WTC11 (cell line): ENCODE data around the gene DPP4. TPM values are rescaled to one million over a fixed set of nuclear protein-coding genes. Genes with fewer than 3 reads are reported as not detected.

Experiments used
- ATAC-seq: fragments of 200-7000 bp; cut with Tn5 transposase; 2 replicates; pipeline ENCODE4 v1.10.0; 2021; ENCODE audit warnings: mild to moderate bottlenecking, moderate library complexity
- CTCF ChIA-PET: fragments of 300-600 bp; sonication (Branson Sonifier 250); formaldehyde crosslinking; loops from one replicate; lab custom pipeline; 2021; ENCODE audit warnings: antibody characterized with exemption; lab: Charles Lee
- POLR2A ChIA-PET: fragments of 350-600 bp; sonication (Branson Sonifier 250); formaldehyde crosslinking; loops from one replicate; lab custom pipeline; 2021; ENCODE audit warnings: antibody characterized with exemption; lab: Charles Lee
- DNase-seq: peaks from one replicate; pipeline ENCODE4 v3.0.0; 2021; ENCODE audit warnings: low spot score
- H3K27ac Mint-ChIP-seq: 2 replicates; pipeline ENCODE4 v1.8.0; 2021; ENCODE audit warnings: mixed read lengths
- H3K27me3 Mint-ChIP-seq: 2 replicates; pipeline ENCODE4 v1.8.0; 2021; ENCODE audit warnings: low read depth, mild to moderate bottlenecking, moderate library complexity, mixed read lengths
- H3K36me3 Mint-ChIP-seq: 2 replicates; pipeline ENCODE4 v1.8.0; 2021; ENCODE audit warnings: mixed read lengths
- H3K4me1 Mint-ChIP-seq: 2 replicates; pipeline ENCODE4 v1.8.0; 2022; ENCODE audit warnings: mixed read lengths
- H3K4me3 Mint-ChIP-seq: 2 replicates; pipeline ENCODE4 v1.8.0; 2021; ENCODE audit warnings: mild to moderate bottlenecking, moderate library complexity, mixed read lengths
- H3K9me3 Mint-ChIP-seq: 2 replicates; pipeline ENCODE4 v1.8.0; 2021; ENCODE audit warnings: mixed read lengths
- ESRRA ChIP-seq: sonication (generic); formaldehyde crosslinking; IDR thresholded peaks from 2 replicates; pipeline ENCODE4 v1.8.1; 2022; ENCODE audit warnings: mild to moderate bottlenecking, missing genetic modification reagents, borderline replicate concordance
- FOXK1 ChIP-seq: sonication (generic); formaldehyde crosslinking; IDR thresholded peaks from 2 replicates; pipeline ENCODE4 v1.8.0; 2022; ENCODE audit warnings: mild to moderate bottlenecking, moderate library complexity, missing genetic modification reagents
- FOXP1 ChIP-seq: sonication (generic); formaldehyde crosslinking; IDR thresholded peaks from 2 replicates; pipeline ENCODE4 v1.8.0; 2022; ENCODE audit warnings: missing genetic modification reagents, mild to moderate bottlenecking, moderate library complexity, borderline replicate concordance
- KAT7 ChIP-seq: sonication (generic); formaldehyde crosslinking; IDR thresholded peaks from 2 replicates; pipeline ENCODE4 v1.8.1; 2023; ENCODE audit warnings: missing genetic modification reagents, mild to moderate bottlenecking, borderline replicate concordance
- MXD4 ChIP-seq: fragments of 250-450 bp; sonication (Bioruptor Pico); IDR thresholded peaks from 2 replicates; pipeline ENCODE4 v1.8.0; 2021; ENCODE audit warnings: mild to moderate bottlenecking, moderate library complexity, borderline replicate concordance
- MYBL2 ChIP-seq: sonication (generic); formaldehyde crosslinking; IDR thresholded peaks from 2 replicates; pipeline ENCODE4 v1.8.1; 2023; ENCODE audit warnings: mild to moderate bottlenecking, moderate library complexity, missing genetic modification reagents
- NR1H2 ChIP-seq: sonication (generic); formaldehyde crosslinking; IDR thresholded peaks from 2 replicates; pipeline ENCODE4 v1.9.0; 2021; ENCODE audit warnings: mild to moderate bottlenecking, moderate library complexity, missing genetic modification reagents
- RORB ChIP-seq: fragments of 250-450 bp; sonication (Bioruptor Pico); IDR thresholded peaks from 2 replicates; pipeline ENCODE4 v1.9.0; 2021; ENCODE audit warnings: mild to moderate bottlenecking
- TEAD1 ChIP-seq: sonication (generic); formaldehyde crosslinking; IDR thresholded peaks from 2 replicates; pipeline ENCODE4 v1.8.0; 2022; ENCODE audit warnings: mild to moderate bottlenecking, missing genetic modification reagents
- TP53 ChIP-seq: sonication (generic); formaldehyde crosslinking; IDR thresholded peaks from 2 replicates; pipeline ENCODE4 v1.8.1; 2023; ENCODE audit warnings: mild to moderate bottlenecking, missing genetic modification reagents
- ZNF671 ChIP-seq: fragments of 250-450 bp; sonication (Bioruptor Pico); IDR thresholded peaks from 2 replicates; pipeline ENCODE4 v1.8.0; 2021; ENCODE audit warnings: mild to moderate bottlenecking
- total RNA-seq: library from RNA; stranded (reverse); gene quantifications from 3 replicates; pipeline ENCODE4 v1.2.3, GENCODE V29; 2021
- TF ChIP-seq, protein P1 (sequence below): sonication (generic); formaldehyde crosslinking; IDR thresholded peaks from 2 replicates; pipeline ENCODE4 v1.8.1; 2022; ENCODE audit warnings: mild to moderate bottlenecking, moderate library complexity, missing genetic modification reagents
- TF ChIP-seq, protein P2 (sequence below): fragments of 250-450 bp; sonication (Bioruptor Pico); IDR thresholded peaks from 2 replicates; pipeline ENCODE4 v2.1.2; 2022; ENCODE audit warnings: mild to moderate bottlenecking, moderate library complexity
- TF ChIP-seq, protein P3 (sequence below): sonication (generic); formaldehyde crosslinking; IDR thresholded peaks from 2 replicates; pipeline ENCODE4 v1.8.0; 2023; ENCODE audit warnings: missing genetic modification reagents, mild to moderate bottlenecking, borderline replicate concordance
- TF ChIP-seq, protein P4 (sequence below): sonication (generic); formaldehyde crosslinking; IDR thresholded peaks from 2 replicates; pipeline ENCODE4 v1.8.0; 2022; ENCODE audit warnings: mild to moderate bottlenecking, missing genetic modification reagents
- TF ChIP-seq, protein P5 (sequence below): sonication (generic); formaldehyde crosslinking; IDR thresholded peaks from 2 replicates; pipeline ENCODE4 v1.8.1; 2022; ENCODE audit warnings: low read depth, missing genetic modification reagents, borderline replicate concordance
- TF ChIP-seq, protein P6 (sequence below): sonication (generic); formaldehyde crosslinking; IDR thresholded peaks from 2 replicates; pipeline ENCODE4 v1.8.1; 2022; ENCODE audit warnings: low read depth, mild to moderate bottlenecking, moderate library complexity, missing genetic modification reagents, borderline replicate concordance
- TF ChIP-seq, protein P7 (sequence below): fragments of 250-450 bp; sonication (Bioruptor Pico); IDR thresholded peaks from 2 replicates; pipeline ENCODE4 v1.9.0; 2021; ENCODE audit warnings: mild to moderate bottlenecking, borderline replicate concordance
- TF ChIP-seq, protein P8 (sequence below): fragments of 250-450 bp; sonication (Bioruptor Pico); IDR thresholded peaks from 2 replicates; pipeline ENCODE4 v1.9.0; 2021; ENCODE audit warnings: mild to moderate bottlenecking

Gene DPP4
- total RNA-seq, 1 experiment from 2014 or later = 3.6 TPM

DNA sequence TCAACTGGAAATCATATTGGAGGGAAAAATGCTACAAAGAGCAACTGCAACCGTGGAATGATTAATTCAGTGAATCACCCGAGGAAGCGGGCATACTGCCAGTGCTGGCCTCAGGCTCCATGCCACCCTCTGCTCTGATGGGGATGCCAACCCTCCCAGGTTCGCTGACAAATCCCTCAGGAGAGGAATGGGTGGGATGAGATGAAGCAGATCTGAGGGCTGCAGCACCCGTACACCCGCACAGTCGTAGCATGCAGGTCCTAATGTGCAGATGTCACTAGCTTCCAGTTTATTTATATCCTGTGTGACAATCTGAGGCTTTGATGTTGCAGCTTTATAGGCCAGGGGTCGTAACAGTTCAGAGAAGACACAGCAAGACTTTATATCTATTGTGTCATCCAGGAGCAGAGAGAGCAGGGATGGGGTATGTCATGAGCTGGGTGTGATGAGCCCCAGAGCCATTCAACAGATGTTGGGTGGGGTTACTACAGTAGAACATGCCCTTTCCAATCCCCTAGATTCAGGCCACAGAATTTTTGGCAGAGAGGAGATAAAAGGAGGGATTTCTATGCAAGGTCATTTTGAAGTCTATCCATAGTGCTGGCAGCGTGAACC lies 44.6 kb downstream of the DPP4 start:
- Mint-ChIP-seq H3K36me3 (peaks cover 5% of the 10 kb centered on the region), H3K9me3 (no peaks in the 10 kb centered on the region), H3K27ac (no peak overlapping the region), H3K27me3 (no peaks in the 10 kb centered on the region), H3K4me3 (no peak overlapping the region), H3K4me1 (peaks cover 32% of the 10 kb centered on the region)
- no peak for ATAC-seq
- TF ChIP-seq, protein P1, sequence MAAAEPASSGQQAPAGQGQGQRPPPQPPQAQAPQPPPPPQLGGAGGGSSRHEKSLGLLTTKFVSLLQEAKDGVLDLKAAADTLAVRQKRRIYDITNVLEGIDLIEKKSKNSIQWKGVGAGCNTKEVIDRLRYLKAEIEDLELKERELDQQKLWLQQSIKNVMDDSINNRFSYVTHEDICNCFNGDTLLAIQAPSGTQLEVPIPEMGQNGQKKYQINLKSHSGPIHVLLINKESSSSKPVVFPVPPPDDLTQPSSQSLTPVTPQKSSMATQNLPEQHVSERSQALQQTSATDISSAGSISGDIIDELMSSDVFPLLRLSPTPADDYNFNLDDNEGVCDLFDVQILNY (CRISPR knock-in tag) = no peak
- no peak for TF ChIP-seq KAT7 (CRISPR knock-in tag)
- no peak for TF ChIP-seq NR1H2
- no peak for TF ChIP-seq ESRRA
- TF ChIP-seq TEAD1 (CRISPR knock-in tag) = no peak
- TF ChIP-seq, protein P2, sequence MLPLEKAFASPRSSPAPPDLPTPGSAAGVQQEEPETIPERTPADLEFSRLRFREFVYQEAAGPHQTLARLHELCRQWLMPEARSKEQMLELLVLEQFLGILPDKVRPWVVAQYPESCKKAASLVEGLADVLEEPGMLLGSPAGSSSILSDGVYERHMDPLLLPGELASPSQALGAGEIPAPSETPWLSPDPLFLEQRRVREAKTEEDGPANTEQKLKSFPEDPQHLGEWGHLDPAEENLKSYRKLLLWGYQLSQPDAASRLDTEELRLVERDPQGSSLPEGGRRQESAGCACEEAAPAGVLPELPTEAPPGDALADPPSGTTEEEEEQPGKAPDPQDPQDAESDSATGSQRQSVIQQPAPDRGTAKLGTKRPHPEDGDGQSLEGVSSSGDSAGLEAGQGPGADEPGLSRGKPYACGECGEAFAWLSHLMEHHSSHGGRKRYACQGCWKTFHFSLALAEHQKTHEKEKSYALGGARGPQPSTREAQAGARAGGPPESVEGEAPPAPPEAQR (CRISPR knock-in tag) = no peak
- no peak for TF ChIP-seq ZNF671 (CRISPR knock-in tag)
- TF ChIP-seq, protein P3, sequence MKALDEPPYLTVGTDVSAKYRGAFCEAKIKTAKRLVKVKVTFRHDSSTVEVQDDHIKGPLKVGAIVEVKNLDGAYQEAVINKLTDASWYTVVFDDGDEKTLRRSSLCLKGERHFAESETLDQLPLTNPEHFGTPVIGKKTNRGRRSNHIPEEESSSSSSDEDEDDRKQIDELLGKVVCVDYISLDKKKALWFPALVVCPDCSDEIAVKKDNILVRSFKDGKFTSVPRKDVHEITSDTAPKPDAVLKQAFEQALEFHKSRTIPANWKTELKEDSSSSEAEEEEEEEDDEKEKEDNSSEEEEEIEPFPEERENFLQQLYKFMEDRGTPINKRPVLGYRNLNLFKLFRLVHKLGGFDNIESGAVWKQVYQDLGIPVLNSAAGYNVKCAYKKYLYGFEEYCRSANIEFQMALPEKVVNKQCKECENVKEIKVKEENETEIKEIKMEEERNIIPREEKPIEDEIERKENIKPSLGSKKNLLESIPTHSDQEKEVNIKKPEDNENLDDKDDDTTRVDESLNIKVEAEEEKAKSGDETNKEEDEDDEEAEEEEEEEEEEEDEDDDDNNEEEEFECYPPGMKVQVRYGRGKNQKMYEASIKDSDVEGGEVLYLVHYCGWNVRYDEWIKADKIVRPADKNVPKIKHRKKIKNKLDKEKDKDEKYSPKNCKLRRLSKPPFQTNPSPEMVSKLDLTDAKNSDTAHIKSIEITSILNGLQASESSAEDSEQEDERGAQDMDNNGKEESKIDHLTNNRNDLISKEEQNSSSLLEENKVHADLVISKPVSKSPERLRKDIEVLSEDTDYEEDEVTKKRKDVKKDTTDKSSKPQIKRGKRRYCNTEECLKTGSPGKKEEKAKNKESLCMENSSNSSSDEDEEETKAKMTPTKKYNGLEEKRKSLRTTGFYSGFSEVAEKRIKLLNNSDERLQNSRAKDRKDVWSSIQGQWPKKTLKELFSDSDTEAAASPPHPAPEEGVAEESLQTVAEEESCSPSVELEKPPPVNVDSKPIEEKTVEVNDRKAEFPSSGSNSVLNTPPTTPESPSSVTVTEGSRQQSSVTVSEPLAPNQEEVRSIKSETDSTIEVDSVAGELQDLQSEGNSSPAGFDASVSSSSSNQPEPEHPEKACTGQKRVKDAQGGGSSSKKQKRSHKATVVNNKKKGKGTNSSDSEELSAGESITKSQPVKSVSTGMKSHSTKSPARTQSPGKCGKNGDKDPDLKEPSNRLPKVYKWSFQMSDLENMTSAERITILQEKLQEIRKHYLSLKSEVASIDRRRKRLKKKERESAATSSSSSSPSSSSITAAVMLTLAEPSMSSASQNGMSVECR = no peak
- TF ChIP-seq, protein P4, sequence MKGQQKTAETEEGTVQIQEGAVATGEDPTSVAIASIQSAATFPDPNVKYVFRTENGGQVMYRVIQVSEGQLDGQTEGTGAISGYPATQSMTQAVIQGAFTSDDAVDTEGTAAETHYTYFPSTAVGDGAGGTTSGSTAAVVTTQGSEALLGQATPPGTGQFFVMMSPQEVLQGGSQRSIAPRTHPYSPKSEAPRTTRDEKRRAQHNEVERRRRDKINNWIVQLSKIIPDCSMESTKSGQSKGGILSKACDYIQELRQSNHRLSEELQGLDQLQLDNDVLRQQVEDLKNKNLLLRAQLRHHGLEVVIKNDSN (CRISPR knock-in tag) = no peak
- no peak for TF ChIP-seq FOXK1 (CRISPR knock-in tag)
- no peak for TF ChIP-seq TP53
- CTCF ChIA-PET = no interaction called here
- POLR2A ChIA-PET = no interaction called here
- DNase-seq = no peak

DNA sequence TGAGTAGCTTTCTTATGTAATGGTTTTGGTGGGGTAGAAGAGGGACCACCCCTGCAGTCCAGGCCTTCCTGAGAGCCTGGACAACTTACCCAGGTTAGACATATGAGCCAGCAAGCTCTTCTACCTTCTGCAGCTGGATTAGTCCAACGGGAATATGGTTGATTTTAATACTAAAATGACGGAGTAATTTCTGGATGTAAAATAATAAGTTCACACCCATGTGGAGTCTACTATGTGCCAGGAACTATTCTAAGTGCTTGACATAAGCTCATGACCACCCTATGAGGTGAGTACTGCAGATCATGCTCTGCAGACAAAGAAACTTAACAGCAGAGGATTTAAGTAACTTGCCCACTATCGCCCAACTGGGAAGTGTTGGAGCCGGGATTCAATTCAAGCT lies 45.5 kb downstream of the DPP4 start:
- no peak overlapping the region for H3K4me3 Mint-ChIP-seq
- H3K9me3 Mint-ChIP-seq = no peaks in the 10 kb centered on the region
- H3K27ac Mint-ChIP-seq = no peak overlapping the region
- DNase-seq = no peak
- no peaks in the 10 kb centered on the region for H3K27me3 Mint-ChIP-seq
- ChIA-PET POLR2A (no interaction called here), CTCF (no interaction called here)
- peaks cover 31% of the 10 kb centered on the region for H3K4me1 Mint-ChIP-seq
- H3K36me3 Mint-ChIP-seq = peaks cover 5% of the 10 kb centered on the region
- ATAC-seq = no peak
- TF ChIP-seq MXD4 (CRISPR knock-in tag) = no peak
- TF ChIP-seq, protein P5, sequence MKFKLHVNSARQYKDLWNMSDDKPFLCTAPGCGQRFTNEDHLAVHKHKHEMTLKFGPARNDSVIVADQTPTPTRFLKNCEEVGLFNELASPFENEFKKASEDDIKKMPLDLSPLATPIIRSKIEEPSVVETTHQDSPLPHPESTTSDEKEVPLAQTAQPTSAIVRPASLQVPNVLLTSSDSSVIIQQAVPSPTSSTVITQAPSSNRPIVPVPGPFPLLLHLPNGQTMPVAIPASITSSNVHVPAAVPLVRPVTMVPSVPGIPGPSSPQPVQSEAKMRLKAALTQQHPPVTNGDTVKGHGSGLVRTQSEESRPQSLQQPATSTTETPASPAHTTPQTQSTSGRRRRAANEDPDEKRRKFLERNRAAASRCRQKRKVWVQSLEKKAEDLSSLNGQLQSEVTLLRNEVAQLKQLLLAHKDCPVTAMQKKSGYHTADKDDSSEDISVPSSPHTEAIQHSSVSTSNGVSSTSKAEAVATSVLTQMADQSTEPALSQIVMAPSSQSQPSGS (CRISPR knock-in tag) = no peak
- TF ChIP-seq, protein P6, sequence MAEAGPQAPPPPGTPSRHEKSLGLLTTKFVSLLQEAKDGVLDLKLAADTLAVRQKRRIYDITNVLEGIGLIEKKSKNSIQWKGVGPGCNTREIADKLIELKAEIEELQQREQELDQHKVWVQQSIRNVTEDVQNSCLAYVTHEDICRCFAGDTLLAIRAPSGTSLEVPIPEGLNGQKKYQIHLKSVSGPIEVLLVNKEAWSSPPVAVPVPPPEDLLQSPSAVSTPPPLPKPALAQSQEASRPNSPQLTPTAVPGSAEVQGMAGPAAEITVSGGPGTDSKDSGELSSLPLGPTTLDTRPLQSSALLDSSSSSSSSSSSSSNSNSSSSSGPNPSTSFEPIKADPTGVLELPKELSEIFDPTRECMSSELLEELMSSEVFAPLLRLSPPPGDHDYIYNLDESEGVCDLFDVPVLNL (CRISPR knock-in tag) = no peak
- TF ChIP-seq RORB = no peak
- TF ChIP-seq, protein P7, sequence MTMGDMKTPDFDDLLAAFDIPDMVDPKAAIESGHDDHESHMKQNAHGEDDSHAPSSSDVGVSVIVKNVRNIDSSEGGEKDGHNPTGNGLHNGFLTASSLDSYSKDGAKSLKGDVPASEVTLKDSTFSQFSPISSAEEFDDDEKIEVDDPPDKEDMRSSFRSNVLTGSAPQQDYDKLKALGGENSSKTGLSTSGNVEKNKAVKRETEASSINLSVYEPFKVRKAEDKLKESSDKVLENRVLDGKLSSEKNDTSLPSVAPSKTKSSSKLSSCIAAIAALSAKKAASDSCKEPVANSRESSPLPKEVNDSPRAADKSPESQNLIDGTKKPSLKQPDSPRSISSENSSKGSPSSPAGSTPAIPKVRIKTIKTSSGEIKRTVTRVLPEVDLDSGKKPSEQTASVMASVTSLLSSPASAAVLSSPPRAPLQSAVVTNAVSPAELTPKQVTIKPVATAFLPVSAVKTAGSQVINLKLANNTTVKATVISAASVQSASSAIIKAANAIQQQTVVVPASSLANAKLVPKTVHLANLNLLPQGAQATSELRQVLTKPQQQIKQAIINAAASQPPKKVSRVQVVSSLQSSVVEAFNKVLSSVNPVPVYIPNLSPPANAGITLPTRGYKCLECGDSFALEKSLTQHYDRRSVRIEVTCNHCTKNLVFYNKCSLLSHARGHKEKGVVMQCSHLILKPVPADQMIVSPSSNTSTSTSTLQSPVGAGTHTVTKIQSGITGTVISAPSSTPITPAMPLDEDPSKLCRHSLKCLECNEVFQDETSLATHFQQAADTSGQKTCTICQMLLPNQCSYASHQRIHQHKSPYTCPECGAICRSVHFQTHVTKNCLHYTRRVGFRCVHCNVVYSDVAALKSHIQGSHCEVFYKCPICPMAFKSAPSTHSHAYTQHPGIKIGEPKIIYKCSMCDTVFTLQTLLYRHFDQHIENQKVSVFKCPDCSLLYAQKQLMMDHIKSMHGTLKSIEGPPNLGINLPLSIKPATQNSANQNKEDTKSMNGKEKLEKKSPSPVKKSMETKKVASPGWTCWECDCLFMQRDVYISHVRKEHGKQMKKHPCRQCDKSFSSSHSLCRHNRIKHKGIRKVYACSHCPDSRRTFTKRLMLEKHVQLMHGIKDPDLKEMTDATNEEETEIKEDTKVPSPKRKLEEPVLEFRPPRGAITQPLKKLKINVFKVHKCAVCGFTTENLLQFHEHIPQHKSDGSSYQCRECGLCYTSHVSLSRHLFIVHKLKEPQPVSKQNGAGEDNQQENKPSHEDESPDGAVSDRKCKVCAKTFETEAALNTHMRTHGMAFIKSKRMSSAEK (CRISPR knock-in tag) = no peak
- TF ChIP-seq, protein P4 (CRISPR knock-in tag) = no peak
- TF ChIP-seq, protein P8, sequence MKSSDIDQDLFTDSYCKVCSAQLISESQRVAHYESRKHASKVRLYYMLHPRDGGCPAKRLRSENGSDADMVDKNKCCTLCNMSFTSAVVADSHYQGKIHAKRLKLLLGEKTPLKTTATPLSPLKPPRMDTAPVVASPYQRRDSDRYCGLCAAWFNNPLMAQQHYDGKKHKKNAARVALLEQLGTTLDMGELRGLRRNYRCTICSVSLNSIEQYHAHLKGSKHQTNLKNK (CRISPR knock-in tag) = no peak
- no peak for TF ChIP-seq MYBL2 (CRISPR knock-in tag)
- TF ChIP-seq FOXP1 (CRISPR knock-in tag) = no peak
